ENCODE measurements around the gene TPRN. TPM values are rescaled to one million over a fixed set of nuclear protein-coding genes. Genes with fewer than 3 reads are reported as not detected.
A peak's percentile ranks its signal among the peaks of the same experiment; 100 is the strongest.

Gene TPRN
- total and polyA plus RNA-seq, 9 of the 15 experiments (the other 6 are each of a cell fraction or from before 2014, with no cell fraction given): 0.31 to 31.9 (median 4.4) TPM

DNA sequence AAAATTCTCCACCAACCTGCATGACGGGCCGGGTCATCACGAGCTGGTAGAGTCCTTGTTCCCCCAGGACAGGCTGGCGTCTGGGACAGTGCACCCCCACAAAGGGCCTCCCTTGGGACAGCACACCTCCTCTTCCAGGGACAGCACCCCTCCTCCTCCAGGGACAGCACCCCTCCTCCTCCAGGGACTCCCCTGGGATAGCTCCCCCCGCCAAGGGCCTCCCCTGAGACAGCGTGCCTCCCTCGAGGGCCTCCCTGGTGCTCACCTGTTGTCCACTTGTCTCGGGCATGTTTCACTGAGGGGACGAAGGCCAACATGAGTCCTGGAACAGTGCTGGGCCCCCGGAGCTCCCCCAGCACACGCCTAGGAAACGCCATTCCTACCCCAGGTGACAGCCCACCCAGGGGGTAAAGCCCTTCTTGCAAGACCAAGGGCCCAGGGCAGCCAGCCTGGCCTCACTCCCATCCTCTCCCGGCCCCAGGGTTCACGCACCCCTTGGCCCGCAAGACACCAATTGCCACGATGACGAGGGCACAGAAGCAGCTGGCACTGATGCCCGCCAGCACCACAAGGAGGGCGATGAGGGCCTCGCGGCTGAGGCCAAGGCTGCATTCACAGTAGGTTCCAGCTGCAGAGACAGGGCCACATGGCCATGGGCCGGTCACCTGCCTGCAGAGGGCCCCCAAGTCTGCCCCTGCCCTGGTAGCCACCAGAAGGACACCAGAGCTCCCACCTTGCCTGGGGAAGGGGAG lies 29.2 kb downstream of the TPRN start (continued):
- TF ChIP-seq SRSF3 (IDR thresholded peaks at IDR 0.05; ENCODE audit: insufficient read depth, low read length) (no peak), THAP12 (CRISPR knock-in tag; IDR thresholded peaks at IDR 0.05) (no peak)

DNA sequence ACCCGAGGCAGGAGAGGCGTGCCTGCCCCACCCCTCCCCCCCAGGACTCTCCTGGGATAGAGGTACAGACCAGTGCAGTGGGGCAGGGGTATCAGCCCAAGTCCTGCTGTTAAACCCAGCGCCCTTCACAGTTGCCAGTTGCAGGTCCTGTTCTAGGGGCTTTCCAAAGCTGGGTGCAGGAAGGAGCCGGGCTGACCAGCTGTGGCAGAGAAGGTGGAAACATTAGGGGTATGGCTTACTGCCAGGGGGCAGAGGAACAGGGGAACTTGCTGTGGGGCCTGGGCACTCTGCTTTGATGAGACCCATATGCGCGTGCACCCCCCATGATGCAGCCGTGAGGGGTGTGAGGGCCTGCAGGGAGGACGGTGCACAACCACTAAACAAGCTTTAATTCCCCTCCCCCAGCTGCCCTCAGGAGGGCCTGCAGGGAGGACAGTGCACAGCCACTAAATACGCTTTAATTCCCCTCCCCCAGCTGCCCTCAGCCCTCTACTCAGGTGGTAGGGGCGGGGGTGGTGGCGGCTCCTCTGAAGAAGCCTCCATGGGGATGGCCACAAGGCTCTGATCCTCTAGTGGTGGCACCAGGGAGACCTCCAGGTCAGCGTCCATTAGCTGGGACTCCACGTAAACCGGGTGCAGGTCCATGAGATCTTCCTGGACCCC lies 29.9 kb downstream of the TPRN start:
- POLR2A ChIA-PET: interaction anchor here (0.6 to 1.1 kb wide), 6 partner anchors 10 to 129 kb away, joined by 3 to 4 read pairs (median 4); partner anchors contain the start of gene TUBB4B
- no peak for TF ChIP-seq MYBL2 (IDR thresholded peaks at IDR 0.05; ENCODE audit: low read depth)
- TF ChIP-seq MYBL2 (CRISPR knock-in tag; IDR thresholded peaks at IDR 0.05; ENCODE audit: borderline replicate concordance): no peak
- no peak for TF ChIP-seq SRSF3 (IDR thresholded peaks at IDR 0.05; ENCODE audit: insufficient read depth, low read length)
- no peak for TF ChIP-seq CSDE1 (IDR thresholded peaks at IDR 0.05)
- TF ChIP-seq, protein P1, sequence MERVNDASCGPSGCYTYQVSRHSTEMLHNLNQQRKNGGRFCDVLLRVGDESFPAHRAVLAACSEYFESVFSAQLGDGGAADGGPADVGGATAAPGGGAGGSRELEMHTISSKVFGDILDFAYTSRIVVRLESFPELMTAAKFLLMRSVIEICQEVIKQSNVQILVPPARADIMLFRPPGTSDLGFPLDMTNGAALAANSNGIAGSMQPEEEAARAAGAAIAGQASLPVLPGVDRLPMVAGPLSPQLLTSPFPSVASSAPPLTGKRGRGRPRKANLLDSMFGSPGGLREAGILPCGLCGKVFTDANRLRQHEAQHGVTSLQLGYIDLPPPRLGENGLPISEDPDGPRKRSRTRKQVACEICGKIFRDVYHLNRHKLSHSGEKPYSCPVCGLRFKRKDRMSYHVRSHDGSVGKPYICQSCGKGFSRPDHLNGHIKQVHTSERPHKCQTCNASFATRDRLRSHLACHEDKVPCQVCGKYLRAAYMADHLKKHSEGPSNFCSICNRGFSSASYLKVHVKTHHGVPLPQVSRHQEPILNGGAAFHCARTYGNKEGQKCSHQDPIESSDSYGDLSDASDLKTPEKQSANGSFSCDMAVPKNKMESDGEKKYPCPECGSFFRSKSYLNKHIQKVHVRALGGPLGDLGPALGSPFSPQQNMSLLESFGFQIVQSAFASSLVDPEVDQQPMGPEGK (CRISPR knock-in tag; IDR thresholded peaks at IDR 0.05; ENCODE audit: borderline replicate concordance): no peak
- TF ChIP-seq SAP30 (IDR thresholded peaks at IDR 0.05; ENCODE audit: borderline replicate concordance, insufficient read depth, low read depth, low read length, poor library complexity, severe bottlenecking): no peak
- no peak for TF ChIP-seq NR4A1 (CRISPR knock-in tag; IDR thresholded peaks at IDR 0.05)
- no peak for TF ChIP-seq NR4A1 (tag; IDR thresholded peaks at IDR 0.05)
- no peak for TF ChIP-seq STAG1 (CRISPR knock-in tag; IDR thresholded peaks at IDR 0.05; ENCODE audit: borderline replicate concordance)
- no peak for TF ChIP-seq SMARCA4 (IDR thresholded peaks at IDR 0.05)

More for the DNA sequence above, 29.9 kb downstream of the TPRN start:
- Histone ChIP-seq H3K9me1 (ENCODE audit: control insufficient read depth, insufficient read depth, low read length) (no peaks in the 10 kb centered on the region), H2AFZ (ENCODE audit: low read depth, low read length) (no peak overlapping the region), H3K4me1 (replicated peaks in 1 of 2; ENCODE audit: control insufficient read depth in 2 of 2, insufficient read depth in 2 of 2, low read length in 2 of 2) (peaks cover 0 to 97% of the 10 kb centered on the region in 2 experiments; a peak in 2 of 5 replicates), H3K27ac (ENCODE audit: extremely low read depth, low read depth, low read length) (no peak overlapping the region), H3K27me3 (ENCODE audit: control insufficient read depth in 2 of 2, insufficient read depth in 2 of 2, low read length in 2 of 2) (peaks cover 26 to 40% of the 10 kb centered on the region in 2 experiments; a peak in 4 of 5 replicates), H3K4me3 (no peak overlapping the region), H4K20me1 (replicated peaks; ENCODE audit: control insufficient read depth, insufficient read depth, low read length) (peaks cover 3% of the 10 kb centered on the region; the same call in 1 of the 2 replicates), H3K4me2 (ENCODE audit: insufficient read depth, low read length) (no peak overlapping the region), H3K9me3 (replicated peaks; ENCODE audit: control insufficient read depth, insufficient read depth, low read depth, low read length) (no peaks in the 10 kb centered on the region), H3K79me2 (ENCODE audit: control insufficient read depth, insufficient read depth, low read length) (no peaks in the 10 kb centered on the region), H3K36me3 (ENCODE audit: control insufficient read depth, insufficient read depth, low read length) (no peaks in the 10 kb centered on the region), H3K9ac (ENCODE audit: insufficient read depth in 1 of 2, low read depth in 2 of 2, low read length in 2 of 2) (0 out of 4 replicates have a peak overlapping the region, but pooled peaks of 1 of the 2 experiments have one; percentile 45)
- CTCF ChIA-PET (ENCODE audit: low intra/inter-chr PET ratio): no interaction called here
- ATAC-seq (no peak), FAIRE-seq (no peak), DNase-seq (ENCODE audit: extremely low read depth in 1 of 4, low spot score in 3 of 4) (no peak)
- WGBS (ENCODE audit: insufficient coverage, low coverage, missing lambda C conversion rate): 18% methylated on average over 13 of the region's 14 CpGs
- in situ Hi-C loops (cut with MboI): no loop called here
- intact Hi-C loops (cut with micrococcal nuclease): no loop called here
- no TSS peak for BruUV-seq (replicated peaks)
